Hematopoietic multipotent progenitor cell treated with erythropoietin and hydrocortisone succinate and interleukin-3 and kit ligand, for 15 days (in vitro differentiated cells): ENCODE results near the gene ABCC8.

Experiments used
- DNase-seq: peaks from one replicate; pipeline ENCODE4 v3.0.0-alpha.2; 2015; ENCODE audit warnings: low spot score

Gene ABCC8

GRCh38 chr11:17387811-17388210 is 88.8 kb downstream of the ABCC8 start:
- DNase-seq = no peak

GRCh38 chr11:17387254-17387653 is 89.4 kb downstream of the ABCC8 start:
- no peak for DNase-seq

- no peak for DNase-seq
Observed at GRCh38 chr11:17386331-17387084, 90.1 kb downstream of the ABCC8 start.

GRCh38 chr11:17385926-17386325 is 90.7 kb downstream of the ABCC8 start:
- DNase-seq = no peak

GRCh38 chr11:17385492-17385891 is 91.2 kb downstream of the ABCC8 start:
- no peak for DNase-seq

- peak; percentile 75 for DNase-seq
Observed at GRCh38 chr11:17384002-17384511, 92.6 kb downstream of the ABCC8 start.

GRCh38 chr11:17383461-17383860 is 93.2 kb downstream of the ABCC8 start:
- no peak for DNase-seq

GRCh38 chr11:17382046-17382728 is 94.5 kb downstream of the ABCC8 start:
- DNase-seq = no peak

- DNase-seq = no peak
Observed at GRCh38 chr11:17381156-17381555, 95.5 kb downstream of the ABCC8 start.

GRCh38 chr11:17379383-17380180 is 97.1 kb downstream of the ABCC8 start:
- no peak for DNase-seq

- no peak for DNase-seq
Observed at GRCh38 chr11:17378655-17379054, 98.0 kb downstream of the ABCC8 start.

- no peak for DNase-seq
Observed at GRCh38 chr11:17376493-17376892, 100.2 kb downstream of the ABCC8 start.

- no peak for DNase-seq
Observed at GRCh38 chr11:17375547-17375946, 101.1 kb downstream of the ABCC8 start.

GRCh38 chr11:17371614-17372013 is 105.0 kb downstream of the ABCC8 start:
- no peak for DNase-seq

GRCh38 chr11:17369684-17370243 is 106.9 kb downstream of the ABCC8 start:
- no peak for DNase-seq

GRCh38 chr11:17369094-17369493 is 107.6 kb downstream of the ABCC8 start:
- DNase-seq = no peak

GRCh38 chr11:17368551-17368950 is 108.1 kb downstream of the ABCC8 start:
- no peak for DNase-seq

GRCh38 chr11:17366495-17366894 is 110.2 kb downstream of the ABCC8 start:
- DNase-seq = no peak

- DNase-seq = peak; percentile 69
Observed at GRCh38 chr11:17354601-17354991, 122.0 kb downstream of the ABCC8 start.

GRCh38 chr11:17353821-17354600 is 122.6 kb downstream of the ABCC8 start:
- DNase-seq = no peak
